AG10803 (cell line): ENCODE data around the gene RTN4RL1.

ENCODE experiments used
- DNase-seq: peaks from one replicate; pipeline ENCODE4 v3.0.0; 2010; ENCODE audit warnings: low read depth
- H3K4me3 ChIP-seq: 2 replicates; pipeline ENCODE4 v1.5.1; 2011; ENCODE audit warnings: mild to moderate bottlenecking, low read length, control low read depth
- TF ChIP-seq, protein P1 (sequence below): conservative IDR thresholded peaks from 2 replicates; pipeline ENCODE4 v1.5.1; 2011; ENCODE audit warnings: mild to moderate bottlenecking, low read length, control low read depth, inconsistent platforms

The RTN4RL1 gene

DNA sequence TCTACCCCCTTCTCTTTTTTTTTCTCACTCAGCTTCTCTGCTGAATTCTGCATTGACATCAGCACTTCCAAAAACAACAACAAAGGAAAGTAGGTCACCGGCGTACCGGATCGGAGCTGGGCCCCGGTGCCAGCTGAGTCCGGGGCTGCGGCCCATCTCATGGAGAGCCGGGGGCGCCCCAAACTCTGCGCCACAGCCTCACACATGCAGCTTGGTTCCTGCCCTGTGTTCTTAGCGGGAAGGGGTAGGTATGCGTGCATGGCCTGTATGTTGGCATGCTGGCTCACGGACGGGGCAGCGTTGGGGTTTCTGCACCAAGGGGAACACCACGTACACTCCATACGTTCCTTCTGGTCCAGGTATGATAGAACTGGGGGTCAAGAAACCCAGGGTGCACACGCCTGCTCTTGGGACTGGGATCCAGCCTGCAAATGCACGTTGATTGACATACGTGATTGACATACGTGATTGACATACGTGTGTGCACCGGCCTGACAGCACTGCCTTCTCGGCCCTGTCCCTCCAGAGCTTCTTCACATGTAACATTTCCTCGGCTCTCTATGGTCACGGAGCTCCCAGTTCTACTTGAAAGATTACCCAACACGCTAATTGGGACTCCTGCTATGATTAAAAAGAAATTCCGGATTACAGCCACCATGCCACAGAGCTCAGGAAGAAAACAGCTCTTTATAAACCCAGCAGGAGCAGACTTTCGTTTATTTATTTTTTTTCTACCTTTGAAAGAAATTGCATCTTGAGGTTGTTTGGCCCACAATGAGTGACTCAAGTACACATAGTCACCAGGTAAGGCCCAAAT is 106.6 kb downstream of the RTN4RL1 start:
- H3K4me3 ChIP-seq, result no peak overlapping the region
- TF ChIP-seq, protein P1, sequence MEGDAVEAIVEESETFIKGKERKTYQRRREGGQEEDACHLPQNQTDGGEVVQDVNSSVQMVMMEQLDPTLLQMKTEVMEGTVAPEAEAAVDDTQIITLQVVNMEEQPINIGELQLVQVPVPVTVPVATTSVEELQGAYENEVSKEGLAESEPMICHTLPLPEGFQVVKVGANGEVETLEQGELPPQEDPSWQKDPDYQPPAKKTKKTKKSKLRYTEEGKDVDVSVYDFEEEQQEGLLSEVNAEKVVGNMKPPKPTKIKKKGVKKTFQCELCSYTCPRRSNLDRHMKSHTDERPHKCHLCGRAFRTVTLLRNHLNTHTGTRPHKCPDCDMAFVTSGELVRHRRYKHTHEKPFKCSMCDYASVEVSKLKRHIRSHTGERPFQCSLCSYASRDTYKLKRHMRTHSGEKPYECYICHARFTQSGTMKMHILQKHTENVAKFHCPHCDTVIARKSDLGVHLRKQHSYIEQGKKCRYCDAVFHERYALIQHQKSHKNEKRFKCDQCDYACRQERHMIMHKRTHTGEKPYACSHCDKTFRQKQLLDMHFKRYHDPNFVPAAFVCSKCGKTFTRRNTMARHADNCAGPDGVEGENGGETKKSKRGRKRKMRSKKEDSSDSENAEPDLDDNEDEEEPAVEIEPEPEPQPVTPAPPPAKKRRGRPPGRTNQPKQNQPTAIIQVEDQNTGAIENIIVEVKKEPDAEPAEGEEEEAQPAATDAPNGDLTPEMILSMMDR, result no peak
- no peak for DNase-seq

DNA sequence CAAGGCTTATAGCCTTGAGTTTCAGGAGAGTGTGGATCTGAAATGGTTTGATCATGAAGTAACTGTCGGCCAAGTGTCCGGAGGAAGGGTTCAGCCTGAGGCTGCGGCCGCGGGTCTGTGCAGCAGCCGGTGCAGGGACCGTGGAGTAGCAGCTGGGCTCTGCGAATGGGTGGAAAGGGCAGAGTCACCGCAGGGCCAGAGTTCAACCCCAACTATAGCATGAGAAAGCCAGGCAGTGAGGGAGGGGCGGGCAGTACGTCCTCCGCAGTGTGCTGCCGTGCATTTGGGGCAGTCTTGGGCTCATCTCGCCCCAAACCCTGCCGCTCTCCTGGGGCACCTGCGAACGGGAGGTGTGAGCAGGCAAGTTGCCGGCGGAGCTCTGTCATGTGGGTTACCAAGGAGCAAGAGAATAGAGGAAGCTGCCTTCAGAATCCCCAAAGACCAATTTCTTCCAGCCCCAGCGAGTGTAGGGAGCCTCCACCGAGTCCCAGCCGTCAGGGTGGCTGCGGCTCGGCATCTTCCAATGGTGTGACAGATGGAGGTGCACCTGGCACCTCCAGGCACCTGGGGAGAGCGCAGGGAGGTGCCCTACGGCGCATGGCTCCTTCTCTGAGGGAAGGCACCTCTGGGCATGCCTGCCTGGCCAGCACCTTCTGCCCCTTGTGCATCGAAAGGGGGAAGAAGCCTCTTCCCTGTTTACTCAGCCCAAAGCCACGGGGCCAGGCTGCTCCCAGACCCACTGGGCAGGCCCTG is 108.0 kb downstream of the RTN4RL1 start:
- TF ChIP-seq, protein P1, result no peak
- H3K4me3 ChIP-seq, result no peak overlapping the region
- DNase-seq, result no peak

DNA sequence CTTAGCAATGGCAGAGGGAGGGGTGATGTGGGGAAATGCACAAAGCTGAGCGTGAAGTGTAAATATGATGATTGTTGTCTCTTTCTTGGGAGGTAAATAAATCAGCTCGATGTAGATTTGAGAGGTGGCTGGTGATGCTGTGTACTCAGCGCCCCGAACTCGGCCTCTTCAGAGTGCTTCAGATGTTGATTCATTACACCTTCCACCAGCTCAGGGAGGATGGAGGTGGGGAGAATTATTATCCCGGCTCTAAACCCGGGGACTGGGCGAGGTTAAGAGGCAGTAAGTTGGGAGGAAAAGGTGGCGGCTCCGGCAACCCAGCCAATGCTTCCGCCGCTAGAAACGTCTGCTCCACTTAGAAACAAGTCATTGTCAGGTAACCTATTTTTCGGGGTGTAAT is 108.8 kb downstream of the RTN4RL1 start:
- DNase-seq, result no peak
- TF ChIP-seq, protein P1, result no peak

DNA sequence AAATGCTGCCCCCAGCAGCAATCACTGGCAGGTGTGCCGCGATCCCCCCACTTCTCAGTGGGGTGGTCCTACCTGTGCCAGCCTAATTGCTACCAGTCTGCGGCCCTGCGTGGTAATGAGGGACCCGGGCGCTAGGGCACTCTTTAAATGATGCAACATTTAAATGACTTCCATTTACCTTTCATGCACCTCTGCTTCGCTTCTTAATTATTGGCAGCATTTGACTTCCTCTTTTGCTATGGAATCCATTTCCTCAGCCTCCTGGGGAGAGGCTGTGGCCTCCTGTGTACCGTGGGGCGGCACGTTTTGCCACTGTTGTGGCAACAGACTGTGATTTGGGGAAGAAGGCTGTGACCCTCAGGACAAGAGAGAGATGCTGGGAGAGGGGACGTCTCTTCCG is 109.2 kb downstream of the RTN4RL1 start:
- TF ChIP-seq, protein P1, result no peak
- DNase-seq, result no peak
- no peak overlapping the region for H3K4me3 ChIP-seq

More for the DNA sequence above, 108.8 kb downstream of the RTN4RL1 start:
- no peak overlapping the region for H3K4me3 ChIP-seq

DNA sequence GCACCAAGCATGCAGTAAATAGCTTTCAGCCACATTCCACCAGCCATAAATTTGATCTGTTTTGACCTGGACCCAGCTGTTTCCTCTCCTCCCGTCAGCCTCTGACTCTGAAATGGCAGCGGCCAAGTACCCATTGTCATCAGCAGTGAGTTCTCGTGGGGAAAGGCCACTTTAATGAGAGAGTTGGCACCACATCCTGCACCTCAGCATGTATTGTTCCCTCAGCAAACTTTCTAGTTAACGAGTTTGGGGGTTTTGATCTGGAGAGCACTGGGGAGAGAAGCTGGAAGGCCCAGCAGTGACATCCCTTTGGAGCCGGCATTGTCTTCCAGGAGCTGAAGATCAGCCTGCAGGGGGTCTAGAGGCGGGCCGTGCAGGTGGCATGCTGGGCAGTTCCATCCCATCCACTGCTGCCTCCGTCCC is 110.5 kb downstream of the RTN4RL1 start:
- DNase-seq, result no peak

DNA sequence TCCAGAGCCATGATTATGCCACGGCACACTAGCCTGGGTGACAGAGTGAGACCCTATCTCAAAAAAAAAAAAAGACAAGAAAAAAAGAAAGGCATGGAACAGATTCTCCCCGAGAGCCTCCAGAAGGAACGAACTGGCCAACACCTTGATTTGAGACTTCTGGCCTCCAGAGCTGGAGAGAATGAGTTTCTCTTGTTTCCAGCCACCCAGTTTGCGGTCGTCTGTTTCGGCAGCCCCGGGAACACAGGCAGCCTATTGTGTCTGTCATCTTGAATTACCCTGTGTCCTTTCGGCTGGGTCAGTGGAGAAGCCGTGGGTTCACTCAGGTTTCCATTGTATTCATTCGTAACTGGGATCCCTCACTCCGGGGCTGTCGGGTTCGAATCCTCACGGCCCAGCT is 111.4 kb downstream of the RTN4RL1 start:
- DNase-seq, result no peak
- TF ChIP-seq, protein P1, result no peak
- H3K4me3 ChIP-seq, result no peak overlapping the region

More for the DNA sequence above, 110.5 kb downstream of the RTN4RL1 start:
- H3K4me3 ChIP-seq, result no peak overlapping the region
- TF ChIP-seq, protein P1, result no peak

DNA sequence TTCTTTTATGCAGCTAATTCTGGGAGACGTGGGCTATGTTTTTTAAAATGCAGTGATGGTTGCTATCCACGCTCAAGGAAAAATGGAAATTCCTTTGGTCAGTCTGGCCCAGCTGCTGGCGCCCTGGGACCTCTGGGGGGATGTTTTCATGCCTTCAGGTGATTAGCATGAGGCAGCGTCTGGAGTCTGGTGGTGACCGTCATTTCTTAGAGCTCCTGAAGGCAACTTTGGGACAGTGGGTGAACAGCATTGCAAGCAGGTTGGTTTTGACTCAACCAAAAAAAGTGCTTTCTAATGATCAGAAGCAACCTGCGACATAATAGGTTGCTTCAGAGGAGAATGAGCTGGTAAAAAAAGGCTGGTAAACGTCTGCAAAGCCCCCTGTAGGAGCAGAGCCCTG is 113.0 kb downstream of the RTN4RL1 start:
- no peak overlapping the region for H3K4me3 ChIP-seq
- TF ChIP-seq, protein P1, result no peak
- DNase-seq, result no peak
